Epithelial cell of prostate (primary cell): ENCODE data around the gene RGSL1.
A peak's percentile ranks its signal among the peaks of the same experiment; 100 is the strongest.

Experiments used
- DNase-seq: peaks from one replicate; pipeline ENCODE4 v3.0.0-alpha.2; 2011; ENCODE audit warnings: low read depth, low spot score
- H3K27ac ChIP-seq: fragments of 450-650 bp; 2 replicates; pipeline ENCODE4 v1.5.1; 2017; ENCODE audit warnings: mild to moderate bottlenecking

RGSL1 gene

DNA sequence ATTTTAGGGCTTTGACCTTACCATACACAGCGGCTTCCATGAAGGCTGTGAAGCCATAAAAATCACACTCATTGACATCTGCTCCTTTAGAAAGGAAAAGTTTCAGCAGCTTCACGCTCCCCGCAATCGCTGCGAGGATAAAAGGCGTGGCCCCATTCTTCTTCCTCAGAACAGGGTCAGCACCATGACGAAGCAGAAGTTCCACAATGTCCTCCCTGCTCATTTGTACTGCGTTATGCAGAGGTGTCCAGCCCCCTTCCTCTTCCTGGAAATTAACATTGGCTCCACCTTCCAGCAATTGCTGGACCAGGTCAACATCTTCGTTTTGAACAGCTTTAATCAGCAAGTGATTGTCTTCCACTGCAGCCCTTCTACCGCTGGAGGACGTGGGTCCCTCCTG is 136.4 kb downstream of the RGSL1 start:
- no peak for DNase-seq
- H3K27ac ChIP-seq: no peak overlapping the region

DNA sequence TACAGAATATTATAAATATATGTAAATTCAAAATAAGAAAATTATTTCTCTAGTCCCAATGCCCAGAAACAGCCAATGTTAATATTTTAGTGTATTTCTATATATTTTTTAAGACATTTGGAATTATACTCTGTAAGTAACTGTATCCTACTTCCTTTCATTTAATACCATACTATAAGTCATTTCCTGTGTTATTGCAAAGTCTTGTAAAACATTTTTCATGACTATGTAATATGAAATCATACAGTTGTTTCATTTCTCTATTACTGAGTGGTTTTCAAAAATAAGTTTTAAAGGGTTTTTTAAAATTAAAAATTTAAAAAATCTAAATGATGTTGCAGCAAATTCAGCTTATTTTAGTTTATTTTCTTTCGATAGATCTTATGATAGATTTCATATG is 137.1 kb downstream of the RGSL1 start:
- no peak overlapping the region for H3K27ac ChIP-seq
- DNase-seq: no peak

DNA sequence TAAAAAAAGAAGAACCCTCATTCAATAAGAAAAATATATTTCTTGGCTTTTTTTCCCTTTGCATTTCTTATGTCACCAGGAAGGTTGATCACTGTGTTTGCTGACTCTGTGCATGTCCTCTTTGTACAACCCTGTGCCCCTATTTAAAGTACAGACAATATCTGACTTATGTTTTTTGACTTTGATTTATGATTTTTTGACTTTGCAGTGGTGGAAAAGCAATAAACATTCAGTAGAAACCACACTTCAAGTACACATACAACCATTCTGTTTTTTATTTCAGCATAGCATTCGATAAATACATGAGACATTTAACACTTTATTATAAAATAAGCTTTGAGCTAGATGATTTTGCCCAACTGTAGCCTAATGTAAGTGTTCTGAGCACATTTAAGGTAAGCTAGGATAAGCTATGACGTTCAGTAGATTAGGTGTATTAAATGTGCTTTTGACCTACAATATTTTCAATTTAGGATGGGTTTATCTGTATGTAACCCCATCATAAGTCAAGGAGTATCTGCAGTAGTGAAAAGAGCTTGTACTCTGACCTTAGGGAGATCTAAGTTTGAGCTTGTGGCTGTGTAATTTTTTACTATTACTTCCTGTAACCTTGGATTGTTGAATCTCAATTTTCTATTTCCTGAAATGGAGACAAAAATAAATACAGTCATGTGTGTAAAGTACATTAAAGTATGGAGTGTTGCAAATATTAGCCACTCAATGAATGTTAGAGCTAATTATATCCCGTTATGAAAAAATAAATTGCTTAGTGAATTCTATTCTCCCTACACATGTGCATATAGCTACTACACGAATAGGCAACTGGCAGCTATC is 137.9 kb downstream of the RGSL1 start:
- no peak for DNase-seq
- H3K27ac ChIP-seq: peak overlapping the region; percentile 87

DNA sequence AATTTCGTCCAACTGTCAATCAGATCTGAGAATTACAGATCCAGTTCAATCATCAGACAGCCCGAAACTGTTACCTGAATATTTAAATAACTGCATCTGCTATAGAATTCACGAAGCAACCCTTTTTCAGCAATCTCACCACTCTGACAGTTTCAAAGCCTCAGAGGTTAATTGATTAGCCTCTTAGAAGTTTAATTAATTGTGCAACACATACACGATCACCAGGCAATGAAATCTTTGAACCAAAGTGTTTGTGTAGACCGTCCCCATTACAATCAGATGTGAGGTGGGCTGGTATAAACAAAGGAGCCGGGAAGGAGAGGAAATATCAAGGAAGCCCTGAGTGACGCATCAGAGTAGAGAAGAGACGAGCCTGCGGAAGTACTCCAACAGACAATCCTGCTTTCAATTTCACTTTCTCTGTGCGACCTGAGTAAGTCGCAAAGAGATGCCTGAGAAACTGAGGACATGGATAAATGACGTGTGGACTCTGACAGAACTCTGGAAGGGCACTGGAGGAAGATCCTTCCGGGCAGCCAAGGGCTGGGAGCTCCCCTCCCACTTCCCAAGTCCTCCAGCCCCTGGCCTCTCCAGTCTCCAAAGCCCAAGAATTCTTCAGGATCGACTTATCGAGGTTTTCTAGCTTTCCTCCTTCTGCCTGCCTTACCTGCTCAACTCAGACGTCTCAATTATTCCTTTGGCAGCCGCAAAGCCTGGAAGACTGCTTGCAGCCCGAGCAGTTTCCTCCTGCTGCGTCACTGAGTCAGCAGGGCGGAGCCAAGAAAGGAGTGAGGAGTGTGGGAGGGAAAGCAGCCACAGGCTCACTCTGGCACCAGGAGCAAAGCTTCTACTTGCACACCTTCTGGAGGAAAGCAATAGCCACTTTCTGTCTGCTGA is 138.8 kb downstream of the RGSL1 start, which contains the start of gene RNASEL:
TSS of gene RNASEL (minus strand) at position 757 of the 897 bp plus-strand sequence. CDS start 2,450 bp downstream, outside the sequence.
- no peak for DNase-seq
- H3K27ac ChIP-seq: peak within 1 kb of the TSS; percentile 87

DNA sequence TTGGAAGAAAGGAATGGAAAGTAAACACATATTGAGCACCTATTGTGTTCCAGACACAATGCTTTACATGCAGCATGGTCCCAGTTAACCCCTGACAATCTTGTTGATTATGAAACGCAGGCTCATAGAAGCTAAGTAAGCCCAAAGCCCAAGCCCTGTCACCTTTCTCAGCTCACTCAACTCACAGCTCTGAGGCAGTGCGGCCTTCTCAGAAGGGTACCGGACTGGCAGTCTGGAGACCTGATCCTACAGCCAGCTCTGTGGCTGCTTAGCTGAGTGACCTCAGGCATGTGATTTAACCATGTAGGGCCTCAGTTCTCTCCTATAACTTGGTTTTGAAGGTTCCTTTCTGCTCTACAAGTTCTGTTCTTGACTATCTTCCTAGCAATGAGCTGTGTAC is 139.6 kb downstream of the RGSL1 start:
- no peak for DNase-seq
- H3K27ac ChIP-seq: peak overlapping the region; percentile 87

DNA sequence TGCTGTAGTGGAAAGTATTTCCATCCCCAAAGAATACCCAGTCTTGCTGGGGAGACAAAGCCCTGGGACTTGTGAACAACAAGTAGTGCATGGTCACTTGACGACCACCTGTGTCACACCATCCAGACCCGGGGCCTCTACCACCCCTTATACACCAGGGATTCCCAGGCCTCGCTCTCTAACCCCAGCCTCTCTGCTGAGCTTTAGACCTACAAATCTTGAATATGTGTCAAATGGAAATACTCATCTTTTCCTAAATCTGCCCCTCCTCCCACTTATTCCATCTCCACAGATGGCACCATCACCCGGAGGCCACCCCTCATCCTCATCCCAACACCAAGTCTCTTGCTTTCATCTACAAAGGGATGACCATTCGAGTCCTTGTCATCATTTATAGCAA is 140.0 kb downstream of the RGSL1 start:
- no peak for DNase-seq
- H3K27ac ChIP-seq: no peak overlapping the region

DNA sequence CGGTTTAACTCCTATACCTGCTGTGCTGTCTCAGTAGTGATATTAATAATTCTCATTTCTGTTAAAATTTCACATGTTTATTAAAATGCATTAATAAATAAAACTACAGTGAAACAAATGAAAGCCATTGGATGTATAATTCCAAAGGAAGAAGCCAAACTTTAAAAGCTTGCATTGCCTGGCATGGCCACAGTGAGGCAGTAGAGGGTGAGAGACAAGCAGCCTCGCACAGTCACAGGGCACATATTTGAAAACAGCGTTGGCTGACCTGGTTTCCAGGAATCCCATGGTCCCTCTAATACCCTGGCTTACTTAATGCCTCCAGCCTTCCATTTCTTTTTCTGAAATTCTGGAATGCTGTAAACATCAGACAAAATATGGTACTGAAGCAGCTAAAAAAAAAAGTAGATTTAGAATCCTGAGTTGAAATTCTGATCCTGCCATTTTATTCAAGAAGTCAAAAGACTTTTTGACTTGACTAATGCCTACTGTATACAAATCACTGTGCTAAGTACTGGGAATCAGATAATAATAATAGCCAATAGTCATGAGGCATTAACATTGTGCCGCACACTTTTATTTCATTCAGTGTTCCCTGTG is 145.8 kb downstream of the RGSL1 start:
- no peak overlapping the region for H3K27ac ChIP-seq
- DNase-seq: no peak

DNA sequence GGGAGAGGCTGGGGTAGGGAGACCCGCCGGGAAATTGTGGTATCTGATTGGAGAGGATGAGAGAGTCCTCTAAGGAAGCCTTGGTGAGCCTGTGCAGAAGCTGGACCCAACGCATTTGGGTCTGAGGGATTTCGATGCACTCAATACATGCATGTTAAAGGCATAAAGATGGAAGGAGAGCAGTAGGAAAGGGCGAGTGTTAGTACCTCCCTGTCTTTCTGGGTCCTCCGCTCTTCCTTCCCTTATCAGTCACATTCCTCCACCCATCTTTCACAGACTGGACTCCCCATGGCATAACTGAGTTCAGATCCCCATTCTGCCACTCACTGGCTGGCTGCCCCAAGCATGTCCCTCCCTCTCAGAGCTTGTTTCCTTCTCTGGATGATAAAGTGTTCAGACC is 147.0 kb downstream of the RGSL1 start:
- no peak for DNase-seq
- no peak overlapping the region for H3K27ac ChIP-seq

DNA sequence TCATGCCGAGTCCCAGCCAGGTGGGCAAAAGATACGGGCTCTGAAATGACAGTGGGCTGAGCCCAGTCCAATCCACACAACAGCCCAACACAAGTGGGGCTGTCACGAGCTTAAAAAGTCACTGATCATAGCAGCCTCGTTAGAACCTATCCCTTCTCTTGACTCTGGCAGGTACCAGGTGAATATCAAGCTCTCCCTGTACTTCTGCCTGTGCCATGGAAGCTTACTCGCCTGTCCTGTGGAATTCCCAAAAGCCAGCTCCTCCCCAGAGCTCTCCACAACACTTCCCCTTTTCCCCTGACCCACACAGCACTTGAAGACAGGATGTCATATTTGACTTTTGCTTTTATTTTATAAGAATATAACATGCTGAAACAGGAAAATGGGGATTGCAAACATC is 148.3 kb downstream of the RGSL1 start:
- no peak for DNase-seq

DNA sequence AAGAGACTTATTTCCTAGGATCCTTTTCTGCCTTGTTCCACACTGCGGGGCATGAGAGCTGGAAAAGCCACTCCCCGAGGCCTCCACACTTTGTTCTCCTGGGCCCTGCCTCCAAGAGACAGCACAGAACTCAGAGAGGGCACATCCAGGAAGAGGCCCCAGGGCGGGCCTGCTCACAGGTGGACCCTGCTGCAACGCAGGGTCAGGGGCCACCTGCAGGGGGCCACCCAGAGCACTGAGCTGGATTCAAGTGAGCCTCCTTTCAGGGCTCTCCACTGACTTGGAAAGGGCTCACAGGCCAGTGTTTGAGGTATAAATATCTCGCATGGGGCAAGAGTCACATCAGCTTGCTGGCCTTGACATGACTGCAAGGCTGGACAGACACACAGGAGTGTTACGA is 149.4 kb downstream of the RGSL1 start:
- DNase-seq: no peak
- no peak overlapping the region for H3K27ac ChIP-seq

More for the DNA sequence above, 148.3 kb downstream of the RGSL1 start:
- H3K27ac ChIP-seq: no peak overlapping the region

DNA sequence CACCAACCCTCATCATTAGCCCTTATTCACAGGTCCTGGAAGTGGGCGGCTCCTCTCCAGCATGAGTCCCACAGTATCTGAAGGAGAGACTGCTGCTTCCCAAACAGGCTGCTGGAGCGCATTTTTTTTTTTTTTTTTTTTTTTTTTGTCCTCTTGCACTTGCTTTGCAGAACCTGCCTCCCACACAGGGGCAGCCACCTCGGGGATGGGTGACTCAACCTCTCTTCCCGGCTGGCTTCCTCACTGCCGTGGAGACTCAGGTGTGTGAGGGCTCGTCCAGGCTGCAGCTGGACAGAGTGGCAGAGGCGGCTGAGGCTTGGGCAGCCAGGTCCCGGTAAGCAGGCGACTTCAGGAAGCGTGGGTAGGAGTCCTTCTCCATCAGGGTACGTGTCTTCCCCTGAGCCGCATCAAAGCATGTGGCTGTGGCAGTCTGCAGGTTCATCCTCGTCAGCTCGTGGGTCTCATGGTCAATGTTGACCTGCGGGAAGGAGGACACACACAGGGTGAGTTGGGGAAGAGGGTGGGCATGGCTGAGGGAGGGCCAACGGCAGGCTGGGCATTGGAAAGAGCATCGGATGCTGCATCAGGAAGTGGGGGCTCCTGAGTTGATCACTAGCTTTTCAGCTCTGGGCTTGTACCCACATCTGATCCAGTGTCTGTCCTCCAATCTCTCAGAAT is 150.2 kb downstream of the RGSL1 start:
- no peak overlapping the region for H3K27ac ChIP-seq
- DNase-seq: no peak

DNA sequence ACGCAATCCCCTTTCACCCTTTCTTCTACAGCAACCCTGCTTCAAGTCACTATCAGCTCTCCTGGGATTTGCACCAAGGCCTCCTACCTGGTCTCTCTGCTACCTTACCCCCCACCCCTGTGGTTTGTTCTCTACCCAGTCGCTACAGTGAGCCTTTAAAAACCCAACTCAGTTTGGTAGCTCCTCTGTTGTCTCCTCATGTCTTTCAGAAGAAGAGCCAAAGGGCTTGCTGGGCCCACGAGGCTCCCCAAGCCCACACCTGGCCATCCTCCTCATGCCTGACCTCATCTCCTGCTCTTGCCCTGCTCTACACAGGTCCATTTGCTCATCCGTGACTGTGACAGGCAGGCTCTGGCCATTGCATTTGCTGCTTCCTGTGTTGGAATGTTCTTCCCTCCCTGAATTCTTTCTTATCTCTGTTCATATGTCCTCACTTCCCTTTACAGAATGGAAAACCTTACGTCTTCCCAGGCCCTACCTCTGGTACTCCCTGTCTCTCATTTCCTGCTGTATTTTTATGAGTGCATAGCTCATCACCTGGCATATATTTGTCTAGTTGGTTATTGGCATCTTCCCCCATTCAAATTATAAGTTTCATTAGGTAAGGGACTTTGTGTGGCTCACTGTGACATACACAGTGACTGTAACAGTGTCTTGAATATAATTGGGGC is 150.9 kb downstream of the RGSL1 start:
- no peak for DNase-seq
- H3K27ac ChIP-seq: no peak overlapping the region

DNA sequence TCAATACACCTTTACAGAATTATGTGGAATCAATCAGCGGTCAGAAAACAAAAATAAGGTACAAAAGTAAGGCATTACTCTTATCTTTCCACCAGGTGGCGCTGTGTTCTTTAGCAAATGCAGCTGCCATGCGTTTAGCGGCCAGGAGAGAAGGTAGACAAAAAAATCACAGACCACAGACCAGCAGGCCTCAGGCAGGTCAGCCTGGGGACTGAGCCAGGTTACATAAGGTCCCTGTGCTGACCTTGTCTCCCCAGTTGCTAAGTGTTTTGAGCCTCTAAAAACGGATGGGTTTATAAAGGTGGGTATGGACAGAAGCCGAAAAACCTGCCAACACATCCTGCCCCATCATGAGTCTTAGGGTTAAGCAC is 151.5 kb downstream of the RGSL1 start:
- DNase-seq: no peak
- H3K27ac ChIP-seq: no peak overlapping the region

DNA sequence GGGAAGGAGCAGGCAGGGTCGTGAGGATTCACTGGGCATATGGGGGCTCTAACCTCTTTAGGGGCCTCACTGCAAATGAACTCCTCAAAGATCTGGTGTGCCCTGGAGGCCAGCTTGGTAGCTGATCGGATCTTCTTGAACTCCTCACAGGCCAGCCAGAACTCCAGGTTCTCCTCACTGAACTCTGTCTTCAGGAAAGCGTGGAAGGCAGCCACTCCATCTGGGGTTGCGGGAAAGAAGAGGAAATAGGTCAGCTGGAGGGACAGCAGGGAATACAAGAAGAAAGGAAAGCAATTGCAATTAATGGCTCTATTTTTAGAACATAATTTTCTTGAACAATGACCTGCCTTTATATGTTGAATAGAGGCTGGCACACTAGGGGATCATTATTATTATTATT is 152.0 kb downstream of the RGSL1 start:
- H3K27ac ChIP-seq: no peak overlapping the region

DNA sequence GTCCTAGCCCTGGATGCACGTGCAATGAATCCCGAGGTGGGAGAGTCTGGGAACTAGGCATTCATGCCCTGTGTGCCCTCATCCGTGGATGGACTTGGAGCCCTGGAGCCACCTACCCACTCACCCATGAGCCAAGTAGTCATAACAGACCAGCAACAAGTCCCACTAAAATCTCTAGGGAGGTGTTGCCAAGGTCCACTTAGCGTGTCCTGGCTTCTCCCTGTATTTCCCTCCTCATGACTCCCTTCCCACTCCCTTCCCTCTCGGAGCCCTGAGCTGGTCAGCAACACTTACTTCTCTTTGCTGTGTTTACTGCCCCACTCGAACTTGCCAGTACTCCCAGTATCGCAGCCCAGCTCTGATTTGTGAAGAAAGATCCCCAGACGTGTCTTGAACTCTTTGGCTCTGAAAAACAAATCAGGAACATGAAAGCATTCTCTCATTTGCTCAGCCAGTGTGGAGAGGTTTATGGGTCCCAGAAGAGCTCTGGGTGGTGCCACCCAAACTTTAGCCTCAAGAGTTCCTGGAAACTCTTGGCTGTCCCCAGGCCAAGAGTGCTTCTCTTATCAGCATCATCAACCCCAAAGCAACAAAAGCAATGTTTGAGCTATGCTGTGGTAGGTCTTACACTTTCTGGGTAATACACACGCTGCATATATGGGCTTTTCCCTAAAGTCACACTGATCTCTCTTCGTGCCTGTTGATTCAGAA is 153.1 kb downstream of the RGSL1 start:
- H3K27ac ChIP-seq: no peak overlapping the region
- no peak for DNase-seq

More for the DNA sequence above, 152.0 kb downstream of the RGSL1 start:
- no peak for DNase-seq

DNA sequence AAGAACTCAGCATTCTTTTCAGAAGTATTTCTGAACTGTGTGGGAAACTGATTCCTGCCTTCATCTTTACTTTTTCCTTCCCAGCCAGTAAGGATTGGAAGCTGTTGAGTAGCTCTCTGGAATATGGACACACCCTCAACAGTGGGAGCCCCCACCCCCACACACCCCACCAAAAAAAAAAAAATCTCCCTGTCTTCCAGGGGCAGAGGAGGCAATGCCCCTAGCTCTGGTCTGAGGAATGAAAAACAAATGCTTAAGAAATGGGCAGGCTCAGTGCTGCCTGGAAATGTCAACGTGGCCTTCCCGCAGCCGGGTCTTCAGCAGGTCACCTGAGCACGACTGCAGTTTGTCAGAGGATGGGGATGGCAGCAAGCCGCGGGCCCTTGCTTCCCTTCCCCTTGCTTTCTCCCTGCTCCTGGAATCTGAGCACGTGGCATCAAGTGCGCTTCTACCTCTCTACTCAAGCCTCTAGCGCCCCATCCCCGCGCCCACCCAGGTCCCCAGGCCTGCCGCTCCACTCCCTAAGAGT is 153.8 kb downstream of the RGSL1 start:
- no peak for DNase-seq
- no peak overlapping the region for H3K27ac ChIP-seq

DNA sequence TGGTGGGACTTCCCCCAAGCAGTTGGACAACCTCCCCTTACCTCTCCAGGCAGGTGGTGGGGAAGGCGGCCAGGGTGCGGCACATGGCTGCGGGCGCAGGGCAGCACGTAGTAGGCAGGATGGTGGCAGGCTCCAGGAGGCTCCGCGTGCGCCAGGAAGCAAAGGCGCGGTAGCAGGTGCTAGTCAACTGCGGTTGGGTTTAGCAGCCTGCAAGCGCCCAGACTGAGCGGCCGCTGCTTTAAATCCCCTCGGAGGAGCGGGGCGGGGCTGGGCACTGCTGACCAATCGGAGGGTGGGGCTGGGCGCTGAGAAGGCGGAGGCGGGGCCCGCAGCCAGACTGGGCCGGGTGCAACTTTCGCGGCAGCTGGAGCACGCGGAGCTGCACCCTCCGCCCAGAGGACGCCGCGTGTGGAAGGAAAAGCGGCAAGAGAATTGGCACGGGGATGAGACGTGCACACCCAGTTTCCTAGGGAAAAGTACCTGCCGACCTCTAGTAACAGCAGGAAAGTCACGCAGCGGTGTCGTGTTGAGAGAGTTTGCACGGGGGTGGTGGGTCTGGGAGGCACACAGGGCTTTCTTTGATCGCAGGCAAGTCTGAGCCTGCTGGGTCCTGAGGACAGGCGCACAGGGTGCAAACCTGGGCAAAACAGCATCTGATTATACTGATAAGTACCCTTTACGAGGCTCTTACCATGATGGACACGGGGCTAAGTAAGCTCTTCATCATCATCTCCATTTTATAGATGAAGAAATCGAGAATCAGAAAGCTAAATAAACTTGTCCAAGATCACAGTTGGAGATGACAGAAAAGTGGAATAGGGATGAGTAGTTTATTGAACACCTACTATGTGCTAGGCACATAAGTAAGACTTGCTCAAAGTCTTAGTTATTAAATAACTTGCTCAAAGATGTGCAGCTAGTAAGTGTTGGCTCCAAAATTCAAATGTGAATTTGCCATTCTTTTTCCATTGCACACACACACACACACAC is 154.5 kb downstream of the RGSL1 start, which contains the start of gene RGS16:
TSS of gene RGS16 (minus strand) at position 215 of the 990 bp plus-strand sequence. CDS start at position 85, 130 bp downstream.
- H3K27ac ChIP-seq: no peak within 1 kb of the TSS

DNA sequence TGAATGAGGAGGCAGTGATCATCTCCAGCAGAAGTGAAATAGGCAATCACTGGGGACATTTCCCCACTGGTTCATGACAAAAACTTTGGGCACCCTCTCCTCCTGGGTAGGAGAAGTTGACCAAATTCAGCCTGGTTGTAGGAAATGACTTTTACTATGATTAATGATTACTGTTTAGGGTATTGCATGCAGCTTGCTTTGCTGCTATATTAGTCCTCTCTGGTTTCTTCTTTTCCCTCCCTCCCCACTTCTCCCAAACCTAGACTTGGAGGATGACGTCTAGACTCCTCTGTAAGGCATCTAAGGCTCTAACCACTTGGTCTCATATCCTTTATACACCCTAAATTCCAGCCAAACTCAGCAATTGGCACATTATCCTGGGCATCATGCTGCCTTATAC is 157.6 kb downstream of the RGSL1 start:
- no peak overlapping the region for H3K27ac ChIP-seq
- no peak for DNase-seq

More for the DNA sequence above, 154.5 kb downstream of the RGSL1 start, which contains the start of gene RGS16:
- no peak for DNase-seq
